Cardiac muscle cell (in vitro differentiated cells and primary cell): Measurements from ENCODE around the gene RNF220. TPM values are rescaled to one million over a fixed set of nuclear protein-coding genes. Genes with fewer than 3 reads are reported as not detected.
"Not testable (repeated sequence)": the region's sequence is repeated elsewhere in the genome, so short reads cannot be mapped to it uniquely, and the experiment has no call there.

Experiments used
- DNase-seq, 2 donors: peaks; one replicate each; pipeline versions ENCODE4 v3.0.0 to v3.0.0-alpha.2; 2010 to 2017; ENCODE audit warnings: low read depth in 1 of 2, low spot score in 1 of 2
- H3K27ac ChIP-seq: fragments of 200-600 bp; sonication (generic); 2 replicates; pipeline ENCODE4 v1.5.1; 2016
- H3K27me3 ChIP-seq: fragments of 200-600 bp; sonication (generic); 2 replicates; pipeline ENCODE4 v1.6.0; 2016; ENCODE audit warnings: control low read depth
- H3K36me3 ChIP-seq: fragments of 200-600 bp; sonication (generic); 2 replicates; pipeline ENCODE4 v1.5.1; 2016; ENCODE audit warnings: control low read depth
- H3K4me1 ChIP-seq: fragments of 200-600 bp; sonication (generic); 2 replicates; pipeline ENCODE4 v1.8.1; 2017; ENCODE audit warnings: low read depth, mild to moderate bottlenecking, mixed run types
- H3K4me3 ChIP-seq: fragments of 200-600 bp; sonication (generic); 2 replicates; pipeline ENCODE4 v1.5.1; 2016; ENCODE audit warnings: mild to moderate bottlenecking
- H3K9me3 ChIP-seq: fragments of 200-600 bp; sonication (generic); 2 replicates; pipeline ENCODE4 v1.5.1; 2017; ENCODE audit warnings: low read depth, mild to moderate bottlenecking, control low read depth
- polyA plus RNA-seq: library from polyadenylated mRNA; unstranded; fragments of >200 nt; fragmentation: Nextera tagmentation; extraction: Ambion mirVana; gene quantifications from 2 replicates; pipeline ENCODE4 v1.2.1, GENCODE V29; 2016
- total RNA-seq: library from RNA; depleted of rRNA; stranded (reverse); fragments of >200 nt; gene quantifications from 2 replicates; pipeline ENCODE4 v1.2.3, GENCODE V29; 2016
- TF ChIP-seq, protein P1 (sequence below): IDR thresholded peaks from 2 replicates; pipeline ENCODE4 v1.5.1; 2012; ENCODE audit warnings: low read depth, mild to moderate bottlenecking, low read length

Gene RNF220
- total and polyA plus RNA-seq, 2 experiments from 2014 or later: 57.6 to 142 TPM

DNA sequence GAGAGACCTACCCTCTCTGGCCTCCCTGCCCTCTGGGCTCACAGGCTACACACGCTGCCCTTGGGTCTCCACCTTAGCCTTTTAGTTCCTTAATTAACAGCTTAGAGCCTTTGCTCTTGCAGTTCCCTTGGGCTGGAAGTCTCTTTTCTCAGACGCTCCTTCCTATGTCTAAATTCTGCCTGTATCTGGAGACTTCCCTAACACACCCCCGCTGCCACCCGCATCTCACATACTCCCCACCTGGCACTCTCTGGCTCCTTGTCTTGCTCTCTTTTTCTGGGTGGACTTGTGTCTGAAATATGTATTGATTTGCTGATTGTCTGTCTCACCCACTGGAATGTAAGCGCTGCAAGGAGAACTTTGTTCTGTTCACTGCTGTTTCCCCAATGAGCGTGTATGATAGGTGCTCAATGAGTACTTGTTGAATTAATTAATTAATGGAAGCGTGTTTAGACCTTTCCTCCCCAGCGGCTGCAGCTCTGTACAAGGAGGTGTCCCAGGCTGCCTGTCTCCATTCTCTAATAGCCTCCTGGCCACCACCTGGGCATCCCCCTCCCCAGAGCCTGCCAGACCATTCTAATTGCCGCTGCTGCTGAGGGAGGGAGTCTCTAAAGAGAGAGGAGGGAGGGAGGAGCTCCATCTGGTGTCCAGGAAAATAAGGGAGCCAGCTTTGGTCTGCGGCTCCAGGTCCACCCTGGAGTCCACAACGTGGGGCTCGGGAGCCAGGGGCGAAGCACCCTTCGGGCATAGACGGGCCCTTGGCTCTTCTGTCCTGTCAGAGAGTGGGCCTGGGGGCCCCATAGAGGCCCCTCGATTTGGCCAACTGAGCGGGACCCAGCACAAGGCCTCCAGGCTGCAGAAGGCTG, 95.4 kb downstream of the RNF220 start:
- Histone ChIP-seq H3K36me3 (no peaks in the 10 kb centered on the region), H3K4me1 (peaks cover 28% of the 10 kb centered on the region), H3K27ac (no peak overlapping the region), H3K9me3 (no peaks in the 10 kb centered on the region), H3K27me3 (no peaks in the 10 kb centered on the region), H3K4me3 (no peak overlapping the region)
- TF ChIP-seq, protein P1, sequence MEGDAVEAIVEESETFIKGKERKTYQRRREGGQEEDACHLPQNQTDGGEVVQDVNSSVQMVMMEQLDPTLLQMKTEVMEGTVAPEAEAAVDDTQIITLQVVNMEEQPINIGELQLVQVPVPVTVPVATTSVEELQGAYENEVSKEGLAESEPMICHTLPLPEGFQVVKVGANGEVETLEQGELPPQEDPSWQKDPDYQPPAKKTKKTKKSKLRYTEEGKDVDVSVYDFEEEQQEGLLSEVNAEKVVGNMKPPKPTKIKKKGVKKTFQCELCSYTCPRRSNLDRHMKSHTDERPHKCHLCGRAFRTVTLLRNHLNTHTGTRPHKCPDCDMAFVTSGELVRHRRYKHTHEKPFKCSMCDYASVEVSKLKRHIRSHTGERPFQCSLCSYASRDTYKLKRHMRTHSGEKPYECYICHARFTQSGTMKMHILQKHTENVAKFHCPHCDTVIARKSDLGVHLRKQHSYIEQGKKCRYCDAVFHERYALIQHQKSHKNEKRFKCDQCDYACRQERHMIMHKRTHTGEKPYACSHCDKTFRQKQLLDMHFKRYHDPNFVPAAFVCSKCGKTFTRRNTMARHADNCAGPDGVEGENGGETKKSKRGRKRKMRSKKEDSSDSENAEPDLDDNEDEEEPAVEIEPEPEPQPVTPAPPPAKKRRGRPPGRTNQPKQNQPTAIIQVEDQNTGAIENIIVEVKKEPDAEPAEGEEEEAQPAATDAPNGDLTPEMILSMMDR: peak; percentile 57
- peak; percentile 59 to 71 for DNase-seq

DNA sequence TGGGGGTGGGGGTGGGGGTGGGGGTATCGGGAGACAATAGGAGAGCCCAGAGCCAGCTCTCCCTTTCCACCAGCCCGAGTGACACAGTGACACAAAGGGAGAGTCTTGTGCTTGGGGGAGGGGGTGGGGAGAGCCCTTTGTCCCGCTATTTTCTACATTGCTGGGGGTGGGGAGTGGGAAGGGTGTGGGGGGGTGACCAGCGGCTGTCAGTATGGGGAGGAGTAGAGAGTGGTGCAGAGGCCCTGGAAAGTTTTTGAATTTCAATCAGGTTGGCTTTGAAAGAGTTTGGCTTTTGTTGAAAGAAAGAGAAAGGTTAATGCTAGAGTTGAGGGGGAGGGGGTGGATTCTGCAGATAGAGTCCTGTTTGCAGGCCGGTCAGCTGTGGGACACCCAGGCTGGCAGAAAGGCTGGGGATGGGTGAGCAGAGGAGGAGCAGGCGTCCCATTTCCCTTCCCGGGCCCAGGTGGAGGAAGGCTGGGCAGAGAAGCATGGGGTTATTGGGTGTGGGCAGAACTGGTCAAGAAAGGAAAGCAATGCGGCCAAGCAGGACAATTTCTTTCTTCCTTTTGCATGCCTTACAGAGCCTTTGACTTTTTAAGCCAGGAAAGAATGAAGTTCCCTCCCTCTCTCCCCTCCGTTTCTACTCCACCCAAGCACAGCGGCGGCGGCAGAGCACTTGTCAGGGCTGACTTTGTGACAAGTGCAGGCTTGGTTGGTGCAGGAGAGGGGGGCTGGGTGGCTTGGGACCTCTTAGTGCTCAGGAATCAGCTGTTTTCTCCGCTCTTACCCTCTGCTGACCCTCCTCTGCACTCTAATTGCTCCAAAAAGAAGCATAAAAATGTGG, 96.2 kb downstream of the RNF220 start:
- Histone ChIP-seq H3K27ac (peak overlapping the region; percentile 40), H3K4me3 (no peak overlapping the region), H3K36me3 (no peaks in the 10 kb centered on the region), H3K4me1 (peaks cover 27% of the 10 kb centered on the region), H3K27me3 (no peaks in the 10 kb centered on the region), H3K9me3 (no peaks in the 10 kb centered on the region)
- peak in 1 of 2 donors; percentile 46 for DNase-seq
- TF ChIP-seq, protein P1: no peak

DNA sequence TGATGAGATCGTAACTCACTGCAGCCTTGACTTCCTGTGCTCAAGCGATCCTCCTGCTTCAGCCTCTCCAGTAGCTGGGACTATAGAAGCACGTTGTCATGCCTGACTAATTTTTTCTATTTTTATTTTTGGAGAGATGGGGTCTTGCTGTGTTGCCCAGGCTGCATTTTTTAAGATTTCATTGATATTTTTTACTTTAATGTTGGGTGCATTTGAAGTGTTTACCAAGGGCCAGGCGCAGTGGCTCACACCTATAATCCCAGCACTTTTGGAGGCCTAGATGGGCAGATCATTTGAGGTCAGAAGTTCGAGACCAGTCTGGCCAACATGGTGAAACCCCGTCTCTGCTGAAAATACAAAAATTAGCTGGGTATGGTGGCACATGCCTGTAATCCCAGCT, 97.8 kb downstream of the RNF220 start:
- H3K36me3 ChIP-seq, H3K27me3 ChIP-seq, H3K9me3 ChIP-seq, DNase-seq, H3K4me3 ChIP-seq, H3K27ac ChIP-seq: not testable (repeated sequence)
- H3K4me1 ChIP-seq: peaks cover 26% of the 10 kb centered on the region

DNA sequence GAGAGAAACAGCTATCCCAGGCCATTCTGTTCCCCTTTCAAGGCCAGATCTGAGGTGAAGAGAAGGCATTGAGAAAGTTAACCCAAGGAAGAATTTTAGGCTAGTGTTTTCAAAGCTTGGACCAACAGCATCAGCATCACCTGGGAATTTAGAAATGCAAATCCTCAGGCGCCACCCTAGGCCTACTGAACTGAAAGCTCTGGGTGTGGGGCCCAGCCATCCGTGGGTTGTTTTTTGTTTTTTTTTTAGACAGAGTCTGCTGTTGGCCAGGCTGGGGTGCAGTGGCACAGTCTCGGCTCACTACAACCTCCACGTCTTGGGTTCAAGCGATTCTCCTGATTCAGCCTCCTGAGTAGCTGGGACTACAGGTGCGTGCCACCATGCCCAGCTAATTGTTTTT, 98.6 kb downstream of the RNF220 start:
- Histone ChIP-seq H3K27ac (no peak overlapping the region), H3K27me3 (no peaks in the 10 kb centered on the region), H3K36me3 (no peaks in the 10 kb centered on the region), H3K4me3 (no peak overlapping the region), H3K4me1 (peaks cover 26% of the 10 kb centered on the region), H3K9me3 (no peaks in the 10 kb centered on the region)
- no peak for DNase-seq
- TF ChIP-seq, protein P1: no peak

DNA sequence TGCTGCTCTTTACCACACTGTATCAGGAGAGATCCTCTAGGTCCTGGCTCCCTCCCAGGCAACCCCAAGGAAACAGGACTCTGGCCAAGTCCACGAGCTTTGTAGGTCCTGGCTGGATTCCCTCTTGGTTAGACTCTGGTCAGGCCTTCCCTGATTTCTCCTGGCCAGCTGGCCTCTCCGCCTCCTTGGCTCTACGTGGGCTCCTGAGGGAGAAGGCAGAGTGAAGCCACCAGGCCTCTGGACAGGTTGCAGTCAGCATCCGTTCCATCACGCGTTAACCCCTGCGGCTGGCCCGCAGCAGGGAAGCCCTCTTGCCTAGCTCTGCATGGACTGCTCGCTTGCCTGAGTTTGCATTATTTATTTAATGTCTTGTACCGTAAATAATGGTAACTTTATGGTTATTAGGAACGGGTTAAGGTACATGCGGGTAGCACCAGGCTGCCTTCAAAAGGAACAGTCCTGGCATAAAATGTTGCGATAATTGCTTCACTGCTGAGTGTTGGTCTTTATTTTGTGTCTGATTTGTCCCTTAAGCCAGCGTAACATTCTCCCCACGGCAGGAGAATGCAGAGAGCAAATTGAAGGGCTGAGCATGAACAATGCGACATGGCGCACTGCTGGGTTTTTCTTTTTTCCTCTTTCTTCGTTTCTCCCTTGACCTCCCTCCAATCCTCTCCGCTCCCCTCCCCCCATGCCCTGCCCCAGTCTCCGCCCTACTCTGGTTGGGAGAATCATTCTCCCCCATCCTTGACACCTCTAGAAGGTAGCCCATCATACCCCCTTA, 100.3 kb downstream of the RNF220 start:
- no peaks in the 10 kb centered on the region for H3K27me3 ChIP-seq
- peak in 1 of 2 donors; percentile 87 for DNase-seq
- no peaks in the 10 kb centered on the region for H3K36me3 ChIP-seq
- H3K9me3 ChIP-seq: no peaks in the 10 kb centered on the region
- peaks cover 21% of the 10 kb centered on the region for H3K4me1 ChIP-seq
- H3K4me3 ChIP-seq: no peak overlapping the region
- TF ChIP-seq, protein P1: no peak
- H3K27ac ChIP-seq: no peak overlapping the region
